GM21447 (cell line): ENCODE data around the gene SCTR.

ENCODE experiments used
- ATAC-seq: cut with Tn5 transposase; IDR thresholded peaks from one replicate; pipeline ENCODE4 v1.9.1; 2021; ENCODE audit not compliant: unreplicated experiment

SCTR gene

DNA sequence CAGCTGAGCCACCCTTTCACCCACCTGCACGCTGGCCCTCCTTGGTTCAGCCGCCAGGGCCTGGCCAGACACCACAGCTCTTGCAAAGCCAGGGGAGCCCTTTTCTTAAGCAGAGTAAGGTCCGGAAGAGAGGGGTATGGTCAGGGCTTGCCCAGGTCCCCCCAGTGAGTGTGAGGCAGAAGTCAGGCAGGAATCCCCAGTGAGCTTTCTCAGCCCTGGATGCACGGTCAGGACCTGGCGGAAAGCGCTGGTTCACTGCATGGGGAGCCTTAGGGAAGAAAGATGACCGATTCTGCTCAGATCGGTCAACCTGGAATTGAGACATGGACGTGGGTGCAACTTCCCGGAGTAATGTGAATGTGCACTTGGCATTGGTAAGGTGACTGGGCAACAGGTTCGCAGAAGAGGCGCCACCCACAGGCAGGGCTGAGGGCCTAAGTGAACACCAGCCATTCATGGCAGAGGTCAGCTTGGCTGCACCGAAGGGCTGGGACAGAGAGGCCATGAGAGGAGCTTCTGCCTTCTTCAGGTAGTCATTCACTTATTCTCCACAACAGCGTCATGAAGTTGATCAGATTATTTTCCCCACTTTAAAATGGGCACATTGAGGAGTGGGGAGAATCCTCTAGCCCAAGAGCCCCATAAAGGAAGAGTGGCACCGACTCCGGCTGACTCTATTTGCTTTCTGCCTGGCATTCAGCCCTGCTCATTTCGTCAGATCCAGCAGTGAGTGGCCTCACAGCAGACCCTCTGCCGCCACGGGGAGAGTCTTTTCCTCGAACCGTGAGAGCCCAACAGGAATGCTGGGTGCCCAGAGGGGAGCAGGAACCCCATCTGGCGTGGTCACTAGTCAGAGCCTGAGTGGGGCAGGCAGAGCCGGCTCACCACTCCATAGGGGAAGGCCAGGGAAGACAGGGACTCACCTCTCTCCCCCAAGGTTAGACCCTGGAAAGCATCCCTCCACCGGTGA is 35.8 kb downstream of the SCTR start:
- ATAC-seq: no peak

GRCh38 chr2:119487434-119488244 is 36.6 kb downstream of the SCTR start:
- peak; percentile 94 for ATAC-seq

GRCh38 chr2:119486886-119487285 is 37.4 kb downstream of the SCTR start:
- no peak for ATAC-seq

- no peak for ATAC-seq
Observed at GRCh38 chr2:119486196-119486827, 38.0 kb downstream of the SCTR start.

DNA sequence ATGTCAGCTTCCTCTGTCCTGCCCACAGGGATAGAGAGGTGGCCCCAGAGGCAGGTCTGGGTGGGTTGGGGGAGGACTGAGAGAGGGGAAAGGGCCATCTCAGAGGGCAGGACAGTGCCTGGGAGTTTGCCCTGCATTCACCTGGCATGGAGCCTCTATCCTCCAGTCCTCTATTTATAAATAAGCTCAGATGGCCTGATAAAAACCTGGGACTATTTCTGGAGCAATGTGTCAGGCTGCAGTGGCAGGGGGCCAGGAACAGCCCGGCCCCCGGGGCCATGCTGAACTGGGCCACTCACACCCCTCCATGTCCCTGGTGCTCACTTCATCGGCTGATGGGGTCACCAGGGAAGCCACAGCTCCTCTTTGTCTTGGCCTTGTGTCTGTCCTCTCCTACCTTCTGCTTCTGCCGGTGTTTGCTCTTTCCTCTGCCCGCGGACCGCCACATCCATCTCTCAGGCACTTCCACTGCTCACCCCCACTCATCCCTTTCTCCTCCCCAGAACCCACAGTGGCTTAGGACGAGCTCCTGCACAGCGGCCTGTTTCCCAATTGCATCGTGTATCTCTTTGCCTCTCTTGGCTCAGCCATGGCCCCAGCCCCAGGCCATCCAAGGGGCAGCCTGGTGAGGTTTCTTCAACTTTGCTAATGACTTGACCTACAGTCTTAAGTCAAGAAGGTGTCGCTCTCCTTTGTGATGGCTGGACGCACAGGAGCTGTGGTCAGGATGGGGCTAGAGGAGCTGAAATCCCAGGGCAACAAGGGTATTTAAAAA is 38.8 kb downstream of the SCTR start:
- no peak for ATAC-seq

DNA sequence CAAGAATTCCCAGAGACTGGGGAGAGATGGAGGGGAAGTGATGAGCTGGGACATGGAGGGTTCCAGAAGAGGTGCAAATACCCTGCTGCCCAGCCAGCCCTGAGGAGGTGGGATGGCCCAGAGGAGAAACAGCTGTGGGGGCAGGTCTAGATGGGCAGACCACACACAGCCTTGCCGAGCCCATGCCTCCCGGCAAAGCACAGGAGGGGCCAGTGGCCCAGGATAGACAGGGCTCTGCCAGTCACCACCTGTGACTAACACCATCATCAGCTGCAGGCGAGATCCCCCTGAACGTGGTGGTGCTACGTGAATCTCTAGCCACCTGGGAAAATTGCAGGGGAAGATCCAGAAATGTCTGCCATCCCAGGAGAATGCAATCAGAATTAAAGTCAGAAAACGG is 39.4 kb downstream of the SCTR start:
- ATAC-seq: no peak

DNA sequence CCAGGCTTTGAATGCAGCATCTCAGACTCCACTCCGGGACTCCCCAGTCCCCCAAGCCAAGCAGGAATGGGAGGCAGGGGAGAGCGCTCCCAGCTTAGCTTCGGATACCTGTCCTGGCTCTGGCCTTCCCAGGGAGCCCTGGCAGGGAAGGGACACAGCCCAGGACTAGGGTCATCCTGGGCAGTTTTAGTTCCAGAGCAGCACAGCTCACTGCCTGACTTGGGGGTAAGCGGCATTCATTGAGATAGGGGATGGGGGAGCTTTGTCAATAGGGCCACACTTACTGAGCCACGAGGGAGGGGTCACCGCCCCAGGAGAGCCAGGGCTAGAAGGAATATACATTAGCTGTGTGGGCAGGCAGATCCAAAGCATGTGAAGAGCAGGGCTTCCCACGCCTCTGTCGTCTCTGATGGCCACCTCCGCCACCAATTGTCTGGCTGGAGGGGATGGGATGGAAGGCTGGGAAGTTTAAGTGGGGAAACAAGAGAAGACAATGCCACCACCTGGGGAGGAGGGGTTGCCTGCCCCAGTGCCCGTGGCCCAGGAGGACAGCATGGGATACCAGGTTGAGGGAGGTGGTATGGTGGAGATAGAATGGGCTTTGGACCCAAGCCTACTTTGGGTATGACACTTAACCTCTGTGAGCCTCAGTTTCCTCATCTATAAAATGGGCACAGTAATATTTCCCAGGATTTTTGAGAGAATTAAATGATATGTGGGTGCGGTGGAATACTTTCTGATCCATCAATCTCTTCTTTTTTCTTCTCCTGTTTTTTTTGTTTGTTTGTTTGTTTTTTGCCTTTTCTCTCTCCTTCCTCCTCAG is 40.2 kb downstream of the SCTR start:
- no peak for ATAC-seq

DNA sequence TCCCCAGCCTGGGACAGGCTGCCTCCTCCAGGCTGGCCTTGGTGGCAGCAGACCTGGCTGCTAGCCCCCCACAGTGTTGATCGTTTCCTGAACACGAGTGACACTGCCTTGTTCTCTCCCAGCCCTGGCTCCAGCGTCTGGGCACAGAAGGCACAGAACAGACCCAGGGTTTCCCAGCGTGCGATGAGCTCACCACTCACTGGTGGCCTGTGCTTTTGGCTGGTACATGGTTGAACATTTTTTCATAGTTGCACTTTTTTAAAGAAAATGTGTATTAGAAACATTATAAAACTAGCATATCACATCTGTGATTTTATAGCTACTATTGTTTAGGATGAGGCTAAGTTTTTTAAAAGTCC is 40.9 kb downstream of the SCTR start:
- ATAC-seq: no peak

- no peak for ATAC-seq
Observed at GRCh38 chr2:119482481-119483394, 41.5 kb downstream of the SCTR start.

DNA sequence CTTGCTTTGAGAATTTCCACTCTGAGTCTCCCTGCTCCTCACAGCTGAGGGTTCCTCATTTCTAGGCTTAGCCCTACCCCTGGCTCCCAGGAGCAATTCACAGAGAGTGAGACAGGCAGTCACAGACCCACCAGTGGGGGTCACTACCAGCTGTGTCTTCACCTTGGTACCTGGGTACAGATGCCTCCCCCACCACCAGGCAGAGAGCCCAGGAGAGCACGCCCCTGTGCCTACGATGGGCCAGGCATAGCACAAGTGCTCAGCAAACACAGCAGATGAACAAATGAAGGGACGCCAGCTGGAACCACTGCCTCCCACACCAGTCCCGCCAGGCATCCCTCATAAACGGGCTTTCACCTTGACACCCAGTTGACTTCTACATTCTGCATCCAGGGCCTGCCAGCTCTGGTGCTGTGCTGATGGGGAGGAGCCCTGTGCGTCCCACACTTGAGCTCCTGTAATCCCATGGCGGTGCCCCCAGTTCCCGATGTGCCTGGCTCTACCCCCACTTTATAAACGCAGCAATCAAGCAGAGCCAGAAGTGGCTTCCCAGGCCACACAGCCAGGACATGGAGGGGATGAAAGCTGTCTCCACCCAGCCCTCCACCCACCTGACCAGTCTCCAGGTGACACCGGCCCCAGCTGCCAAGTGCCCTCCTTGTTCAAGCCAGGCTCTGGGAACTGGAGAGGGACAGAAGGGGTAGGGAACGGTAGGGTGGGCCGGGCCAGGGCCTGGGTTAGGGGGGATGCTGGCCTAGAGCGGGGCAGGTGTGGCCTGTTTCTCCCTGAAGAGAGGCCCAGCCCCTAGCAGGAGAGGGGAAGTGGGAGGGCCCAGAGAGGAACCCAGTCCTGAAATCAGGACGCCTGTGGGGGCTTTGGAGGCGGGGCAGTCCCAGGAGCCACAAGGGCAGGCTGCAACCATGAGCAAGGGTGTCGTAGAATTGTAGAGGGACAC is 42.5 kb downstream of the SCTR start:
- ATAC-seq: no peak

DNA sequence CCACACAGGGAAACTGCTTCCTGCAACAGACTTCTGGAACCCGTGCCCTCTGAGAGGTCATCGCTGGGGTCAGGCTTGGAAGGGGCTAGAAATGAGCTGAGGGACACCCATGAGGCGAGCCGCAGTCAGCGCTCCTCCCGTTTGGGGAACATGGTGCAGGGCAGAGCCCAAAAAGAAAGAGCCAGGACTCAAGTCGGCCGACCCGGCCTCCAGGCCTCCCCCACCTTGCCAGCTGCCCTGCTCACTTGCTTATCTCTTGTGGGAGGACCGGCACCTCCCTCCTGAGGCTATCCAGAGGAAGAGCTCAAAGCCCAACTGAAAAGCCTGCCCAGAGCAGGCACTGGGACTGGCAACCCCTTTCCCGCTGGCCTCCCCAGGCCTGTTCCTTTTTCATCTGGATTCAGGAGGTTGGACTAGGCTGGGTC is 43.6 kb downstream of the SCTR start:
- no peak for ATAC-seq

DNA sequence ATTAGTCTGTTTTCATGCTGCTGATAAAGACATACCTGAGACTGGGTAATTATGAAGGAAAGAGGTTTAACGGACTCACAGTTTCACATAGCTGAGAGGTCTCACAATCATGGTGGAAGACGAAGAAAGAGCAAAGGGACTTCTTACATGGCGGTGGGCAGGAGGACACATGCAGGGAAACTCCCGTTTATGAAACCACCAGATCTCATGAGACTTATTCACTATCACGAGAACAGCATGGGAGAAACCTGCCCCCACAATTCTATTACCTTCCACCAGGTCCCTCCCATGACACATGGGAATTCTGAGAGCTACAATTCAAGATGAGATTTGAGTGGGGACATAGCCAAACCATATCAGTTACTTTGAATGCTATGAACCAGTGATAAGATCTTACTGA is 44.1 kb downstream of the SCTR start:
- ATAC-seq: no peak

- ATAC-seq: no peak
Observed at GRCh38 chr2:119478978-119479295, 45.3 kb downstream of the SCTR start.

GRCh38 chr2:119478188-119478977 is 45.9 kb downstream of the SCTR start:
- no peak for ATAC-seq

DNA sequence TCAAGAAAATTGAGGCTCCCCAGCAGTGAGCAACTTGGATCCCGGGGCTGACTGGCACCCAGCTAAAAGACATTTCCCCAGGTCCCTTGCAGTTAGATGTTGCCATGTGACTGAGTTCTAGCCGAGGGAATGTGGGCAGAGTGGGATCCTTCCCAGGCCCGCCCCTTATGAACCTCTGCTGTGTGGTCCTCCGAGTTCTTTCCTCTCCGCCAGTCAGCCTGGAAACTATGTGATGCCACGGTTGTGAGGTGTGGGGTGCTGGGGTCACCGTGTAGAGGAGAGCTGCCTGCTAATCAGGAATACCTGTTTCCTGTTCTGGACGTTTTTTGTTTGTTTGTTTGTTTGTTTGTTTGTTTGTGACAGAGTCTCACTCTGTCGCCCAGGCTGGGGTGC is 47.2 kb downstream of the SCTR start:
- ATAC-seq: no peak

- peak; percentile 68 for ATAC-seq
Observed at GRCh38 chr2:119476301-119477112, 47.8 kb downstream of the SCTR start.
